22Rv1 (cell line): Measurements from ENCODE around the gene MTCH1.

Experiments
- H3K27ac ChIP-seq: fragments of 450-650 bp; 2 replicates; pipeline ENCODE4 v1.5.1; 2017
- ZFX ChIP-seq: fragments of 450-650 bp; IDR thresholded peaks from 2 replicates; pipeline ENCODE4 v1.6.1; 2017; ENCODE audit warnings: antibody characterized with exemption, borderline replicate concordance
- TF ChIP-seq, protein P1 (sequence below): fragments of 450-650 bp; IDR thresholded peaks from 2 replicates; pipeline ENCODE4 v1.5.1; 2017; ENCODE audit warnings: mild to moderate bottlenecking

MTCH1 gene

DNA sequence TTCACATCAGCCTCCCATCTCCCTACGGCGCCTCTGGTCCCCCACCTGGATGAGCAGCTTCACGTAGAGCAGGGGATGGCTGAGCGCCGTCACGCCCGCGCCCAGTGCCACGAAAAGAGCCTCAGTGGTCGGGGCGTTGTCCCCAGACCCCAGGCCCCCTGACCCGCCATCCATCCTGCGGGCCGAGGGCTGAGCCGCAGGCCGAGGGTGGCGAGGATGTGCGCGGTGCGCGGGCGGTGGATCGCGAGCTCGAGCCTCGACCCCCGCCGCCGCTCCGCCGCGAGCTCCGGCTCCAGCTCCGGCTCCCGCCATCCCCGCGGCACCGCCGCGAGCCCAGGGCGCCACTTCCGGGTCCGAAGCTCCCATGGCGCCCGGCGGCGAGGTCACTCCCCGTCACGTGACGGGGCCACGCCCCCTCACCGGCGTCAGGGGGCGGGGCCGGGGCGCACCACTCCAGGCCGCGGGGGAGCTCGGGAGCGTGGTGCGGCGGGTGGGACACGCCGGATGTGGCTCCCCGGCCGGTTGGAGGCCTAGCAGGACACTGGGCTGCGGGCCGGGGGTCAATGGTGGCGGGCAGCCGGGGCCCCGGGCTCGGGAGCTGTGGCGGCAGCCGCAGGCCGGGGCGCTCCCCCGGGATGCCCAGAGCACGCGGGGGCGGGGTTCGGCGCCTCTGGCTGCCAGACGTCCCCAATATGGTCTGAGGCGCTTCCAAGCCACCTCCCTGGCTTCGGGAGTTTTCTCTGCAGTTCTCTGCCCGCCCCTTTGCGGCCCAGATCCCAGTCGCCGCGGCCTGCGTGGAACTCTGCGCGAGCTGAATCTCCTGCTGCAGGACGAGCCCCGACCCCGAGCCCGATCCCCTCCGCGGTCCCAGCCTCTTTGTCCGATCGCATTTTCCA, at the start of gene MTCH1:
Gene MTCH1 (minus strand): TSS at position 389 of the 896 bp plus-strand sequence. CDS start 23 bp downstream, at position 366.
- H3K27ac ChIP-seq = peak within 1 kb of the TSS; percentile 79
- TF ChIP-seq ZFX = no peak
- TF ChIP-seq, protein P1, sequence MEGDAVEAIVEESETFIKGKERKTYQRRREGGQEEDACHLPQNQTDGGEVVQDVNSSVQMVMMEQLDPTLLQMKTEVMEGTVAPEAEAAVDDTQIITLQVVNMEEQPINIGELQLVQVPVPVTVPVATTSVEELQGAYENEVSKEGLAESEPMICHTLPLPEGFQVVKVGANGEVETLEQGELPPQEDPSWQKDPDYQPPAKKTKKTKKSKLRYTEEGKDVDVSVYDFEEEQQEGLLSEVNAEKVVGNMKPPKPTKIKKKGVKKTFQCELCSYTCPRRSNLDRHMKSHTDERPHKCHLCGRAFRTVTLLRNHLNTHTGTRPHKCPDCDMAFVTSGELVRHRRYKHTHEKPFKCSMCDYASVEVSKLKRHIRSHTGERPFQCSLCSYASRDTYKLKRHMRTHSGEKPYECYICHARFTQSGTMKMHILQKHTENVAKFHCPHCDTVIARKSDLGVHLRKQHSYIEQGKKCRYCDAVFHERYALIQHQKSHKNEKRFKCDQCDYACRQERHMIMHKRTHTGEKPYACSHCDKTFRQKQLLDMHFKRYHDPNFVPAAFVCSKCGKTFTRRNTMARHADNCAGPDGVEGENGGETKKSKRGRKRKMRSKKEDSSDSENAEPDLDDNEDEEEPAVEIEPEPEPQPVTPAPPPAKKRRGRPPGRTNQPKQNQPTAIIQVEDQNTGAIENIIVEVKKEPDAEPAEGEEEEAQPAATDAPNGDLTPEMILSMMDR = no peak

DNA sequence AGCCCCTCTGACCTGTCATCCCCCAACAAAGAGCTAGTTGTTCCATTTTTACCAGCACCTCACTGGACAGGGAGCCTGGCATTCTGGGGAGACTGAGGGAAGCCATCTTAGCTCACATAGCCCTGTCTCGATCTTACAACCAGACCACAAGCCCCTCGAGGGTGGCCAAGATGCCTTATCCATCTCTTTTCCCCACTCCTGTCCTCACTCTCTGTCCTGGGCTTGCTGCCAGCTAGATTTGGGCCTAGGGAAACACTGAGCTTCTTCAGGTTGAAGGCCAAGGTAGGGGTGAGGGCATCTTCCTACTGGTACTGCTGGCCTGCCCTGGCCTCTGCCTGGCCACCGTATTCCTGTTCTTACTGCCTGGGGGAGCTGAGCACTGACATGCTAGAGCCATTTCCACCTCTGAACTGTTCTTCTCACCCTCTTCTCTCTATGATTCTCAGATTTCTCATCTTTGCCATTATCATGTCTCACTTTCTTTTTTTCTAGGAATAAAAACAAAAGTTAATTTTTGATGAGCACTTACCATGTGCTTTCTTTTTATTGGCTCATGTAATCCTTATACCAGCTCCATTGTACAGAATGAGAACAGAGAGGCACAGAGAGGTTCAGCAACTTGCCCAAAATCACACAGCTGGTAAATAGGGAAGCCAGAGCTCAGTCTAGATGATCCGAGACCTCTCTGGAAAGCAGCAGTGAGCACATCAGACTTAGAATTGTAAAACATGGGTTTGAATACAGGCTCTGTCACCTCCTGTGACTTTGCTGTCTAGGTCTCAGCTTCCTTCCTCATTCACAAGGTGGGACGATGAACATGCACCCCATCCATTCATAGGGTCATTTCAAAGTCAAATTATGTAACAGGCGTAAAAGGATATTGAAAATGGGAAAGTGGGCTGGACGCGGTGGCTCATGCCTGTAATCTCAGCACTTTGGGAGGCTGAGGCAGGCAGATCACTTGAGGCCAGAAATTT, 48.1 kb upstream of the MTCH1 start:
- no peak overlapping the region for H3K27ac ChIP-seq
- no peak for TF ChIP-seq ZFX
- TF ChIP-seq, protein P1 = no peak

DNA sequence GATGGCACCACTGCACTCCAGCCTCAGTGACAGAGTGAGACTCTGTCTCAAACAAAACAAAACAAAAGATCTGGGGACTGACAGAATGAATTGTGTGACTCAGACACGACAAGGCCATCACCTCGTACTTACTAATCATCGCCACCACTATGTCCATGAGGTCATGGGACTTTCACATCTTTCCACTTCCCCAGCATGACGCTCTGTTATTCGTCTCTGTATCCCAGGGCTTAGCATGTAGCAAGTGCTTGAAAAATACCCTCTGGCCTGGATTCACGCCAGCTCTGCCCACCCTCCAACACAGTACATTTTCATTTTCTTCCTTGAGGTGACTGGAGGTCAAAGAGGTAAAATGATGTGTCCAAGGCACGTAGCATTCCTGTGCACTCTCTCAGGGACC, 47.3 kb upstream of the MTCH1 start:
- no peak for TF ChIP-seq ZFX
- TF ChIP-seq, protein P1 = no peak
- no peak overlapping the region for H3K27ac ChIP-seq

DNA sequence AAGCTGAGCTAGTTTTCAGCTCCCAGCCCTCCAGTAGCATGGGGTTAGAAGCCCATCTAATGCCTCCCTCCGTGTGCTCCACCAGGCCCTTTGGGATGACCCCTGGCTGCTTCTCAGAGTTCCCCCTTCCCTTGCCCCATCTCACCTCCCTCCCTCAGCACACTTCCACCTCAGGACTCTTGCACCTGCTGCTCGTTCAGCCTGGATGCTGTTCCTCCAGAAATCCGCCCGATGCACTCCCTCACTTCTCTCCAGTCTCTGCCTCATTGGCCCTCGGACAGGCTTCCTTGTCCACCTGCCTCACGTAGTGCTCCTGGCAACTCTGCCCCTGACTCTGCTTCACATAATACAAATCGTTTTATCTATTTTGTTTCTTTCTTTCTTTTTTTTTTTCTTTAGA, 46.2 kb upstream of the MTCH1 start:
- no peak for TF ChIP-seq ZFX
- TF ChIP-seq, protein P1 = no peak
- H3K27ac ChIP-seq = no peak overlapping the region

DNA sequence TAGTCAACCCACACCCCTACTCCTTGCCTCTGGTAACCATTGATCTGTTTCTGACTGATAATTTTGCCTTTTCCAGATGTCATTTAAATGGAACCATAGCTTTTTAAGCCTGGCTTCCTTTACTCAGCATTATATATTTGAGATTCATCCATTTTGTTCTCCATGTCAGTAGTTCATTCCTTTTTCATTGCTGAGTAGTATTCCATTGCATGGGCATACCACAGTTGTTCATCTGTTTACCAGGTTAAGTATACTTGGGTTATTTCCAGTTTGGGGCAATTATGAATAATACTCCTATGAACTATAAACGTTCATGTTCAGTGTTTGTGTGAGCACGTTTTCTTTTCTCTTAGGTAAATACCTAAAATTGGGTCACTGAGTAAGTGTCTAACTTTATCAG, 44.6 kb upstream of the MTCH1 start:
- H3K27ac ChIP-seq = no peak overlapping the region
- TF ChIP-seq ZFX = no peak
- TF ChIP-seq, protein P1 = no peak

DNA sequence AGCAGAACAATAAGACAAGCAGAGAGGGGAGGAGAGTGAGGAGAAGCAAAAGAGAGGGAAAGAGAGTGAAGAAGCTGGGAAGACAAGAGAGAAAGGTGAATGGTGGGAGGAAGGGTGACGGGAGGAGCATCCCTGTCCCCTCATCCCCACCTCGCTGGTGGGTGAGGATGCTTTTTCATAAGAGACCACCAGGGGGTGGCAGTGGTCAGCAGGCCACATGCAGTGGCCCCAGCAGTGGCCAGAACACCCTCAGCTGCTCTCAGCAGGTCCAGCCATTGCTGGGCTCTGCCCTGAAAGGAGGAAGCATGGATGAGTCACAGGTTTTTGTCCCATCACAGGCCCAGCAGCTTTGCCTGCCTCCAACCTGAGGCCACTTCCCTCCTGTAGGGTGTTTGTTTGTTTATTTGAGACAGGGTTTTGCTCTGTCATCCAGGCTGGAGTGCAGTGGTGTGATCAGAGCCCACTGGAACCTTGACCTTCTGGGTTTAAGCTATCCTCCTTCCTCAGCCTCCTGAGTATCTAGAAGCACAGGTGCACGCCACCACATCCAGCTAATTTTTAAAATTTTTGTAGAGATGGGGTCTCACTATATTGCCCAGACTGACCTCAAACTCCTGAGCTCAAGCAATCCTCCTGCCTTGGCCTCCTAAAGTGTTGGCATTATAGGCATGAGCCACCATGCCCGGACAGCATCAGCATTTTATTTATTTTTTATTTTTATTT, 43.4 kb upstream of the MTCH1 start:
- TF ChIP-seq, protein P1 = peak; percentile 80
- no peak for TF ChIP-seq ZFX
- H3K27ac ChIP-seq = no peak overlapping the region
